ENCODE measurements around the gene CIITA. TPM values are rescaled to one million over a fixed set of nuclear protein-coding genes. Genes with fewer than 3 reads are reported as not detected.

CIITA gene
- total and polyA plus RNA-seq, 12 donors, result 1.3 to 48.1 (median 17.5) TPM

- Histone ChIP-seq H3K36me3 (replicated peaks in 1 of 2) (no peaks in the 10 kb centered on the region), H3K27ac (no peak overlapping the region), H3K27me3 (no peaks in the 10 kb centered on the region), H3K4me3 (no peak overlapping the region), H3K4me1 (replicated peaks in 1 of 2) (peaks cover 9 to 10% of the 10 kb centered on the region in 2 donors), H3K9me3 (replicated peaks in 1 of 3) (no peaks in the 10 kb centered on the region)
- intact Hi-C loops (cut with DNase I), result loop anchor here in 1 of 2 donors (10.0 kb wide), 1 partner anchor 76 kb away; no protein-coding TSS in a partner anchor
- peak in 2 of 7 donors; percentile 26 to 31 for DNase-seq
- 60 to 68% (median 62%) methylated on average over 6 of the region's 6 CpGs for WGBS, 4 donors
- no peak for TF ChIP-seq CTCF (IDR thresholded peaks at IDR 0.05)
- no peak for TF ChIP-seq POLR2A (IDR thresholded peaks at IDR 0.05)
Measured at GRCh38 chr16:10839279-10839666, 37.7 kb upstream of the CIITA start.

GRCh38 chr16:10840703-10841102, 36.3 kb upstream of the CIITA start:
- no peak for DNase-seq
- no peak overlapping the region for H3K4me3 ChIP-seq
- H3K4me1 ChIP-seq (replicated peaks in 1 of 2), result peaks cover 9 to 10% of the 10 kb centered on the region in 2 donors
- TF ChIP-seq CTCF (IDR thresholded peaks at IDR 0.05) (no peak), POLR2A (IDR thresholded peaks at IDR 0.05) (no peak)
- H3K9me3 ChIP-seq (replicated peaks in 1 of 3), result no peaks in the 10 kb centered on the region
- intact Hi-C loops (cut with DNase I), result no loop called here
- H3K27me3 ChIP-seq, result no peaks in the 10 kb centered on the region
- no peaks in the 10 kb centered on the region for H3K36me3 ChIP-seq (replicated peaks in 1 of 2)
- no peak overlapping the region for H3K27ac ChIP-seq
- 61 to 82% (median 77%) methylated on average over 16 of the region's 16 CpGs for WGBS, 4 donors

DNA sequence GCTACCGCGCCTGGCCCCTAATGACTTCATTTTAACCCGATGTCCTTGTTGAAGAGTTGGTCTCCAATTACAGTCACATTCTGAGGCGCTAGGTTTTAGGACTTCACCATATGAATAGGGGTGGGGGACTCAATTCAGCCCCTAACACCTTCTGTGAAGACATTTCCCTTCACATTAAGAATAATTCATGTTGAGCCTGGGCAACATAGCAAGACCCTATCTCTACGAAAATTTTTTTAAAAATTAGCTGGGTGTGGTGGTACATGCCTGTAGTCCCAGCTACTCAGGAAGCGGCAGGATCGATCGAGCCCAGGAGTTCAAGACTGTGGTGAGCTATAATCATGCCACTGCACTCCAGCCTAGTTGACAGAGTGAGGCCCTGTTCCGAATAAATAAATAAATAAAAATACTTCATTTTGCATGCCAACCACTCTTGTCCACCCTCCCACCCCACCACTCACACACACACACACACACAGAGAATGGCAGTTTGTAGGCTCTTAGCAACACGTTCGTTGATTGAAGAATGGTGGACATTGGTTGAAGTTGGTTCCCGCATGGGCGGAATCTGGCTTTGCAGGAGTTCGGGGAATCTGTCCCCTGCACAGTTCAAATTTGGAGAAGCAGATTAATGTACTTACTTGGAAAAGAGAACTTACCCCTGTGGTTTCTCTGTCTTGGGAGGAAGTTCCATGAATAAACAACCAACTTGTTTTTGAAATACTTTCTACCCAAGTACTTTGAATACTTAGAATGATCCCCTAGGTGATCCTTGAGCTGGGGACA, 30.6 kb upstream of the CIITA start:
- H3K4me1 ChIP-seq (replicated peaks in 1 of 2), result peaks cover 9 to 18% of the 10 kb centered on the region in 2 donors
- no peaks in the 10 kb centered on the region for H3K9me3 ChIP-seq (replicated peaks in 1 of 3)
- no peak overlapping the region for H3K4me3 ChIP-seq
- WGBS, 4 donors, result 81 to 87% (median 82%) methylated on average over 11 to 14 of the region's 14 CpGs
- TF ChIP-seq POLR2A (IDR thresholded peaks at IDR 0.05) (no peak), CTCF (IDR thresholded peaks at IDR 0.05) (no peak)
- peak overlapping the region in 2 of 5 donors; percentile 3 to 83 for H3K27ac ChIP-seq
- intact Hi-C loops (cut with DNase I), result no loop called here
- no peaks in the 10 kb centered on the region for H3K36me3 ChIP-seq (replicated peaks in 1 of 2)
- DNase-seq, result no peak
- H3K27me3 ChIP-seq, result no peaks in the 10 kb centered on the region

DNA sequence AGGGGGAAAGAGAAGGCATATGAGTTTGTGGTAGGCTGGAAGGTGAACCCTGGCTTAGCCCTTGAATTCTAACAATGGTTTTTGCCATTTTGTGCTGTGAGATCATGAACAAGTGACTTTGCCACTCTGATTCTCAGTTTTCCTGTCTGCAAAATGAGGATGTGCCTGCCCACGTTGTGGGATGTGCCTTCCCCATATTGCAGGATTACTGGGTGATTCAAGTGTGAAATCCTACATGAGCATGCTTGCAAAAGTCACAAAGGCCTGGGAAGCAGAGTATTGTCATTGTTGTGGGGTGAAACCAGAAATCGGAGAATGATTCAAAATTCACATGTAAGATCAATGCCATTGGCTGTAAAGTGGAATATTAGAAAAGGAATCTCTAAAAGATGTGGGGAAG, 29.8 kb upstream of the CIITA start:
- peak overlapping the region in 2 of 5 donors; percentile 3 to 83 for H3K27ac ChIP-seq
- TF ChIP-seq POLR2A (IDR thresholded peaks at IDR 0.05) (no peak), CTCF (IDR thresholded peaks at IDR 0.05) (no peak)
- WGBS, 4 donors, result 46 to 52% (median 52%) methylated on average over 2 of the region's 2 CpGs
- H3K27me3 ChIP-seq, result no peaks in the 10 kb centered on the region
- H3K4me1 ChIP-seq (replicated peaks in 1 of 2), result peaks cover 9 to 23% of the 10 kb centered on the region in 2 donors
- H3K36me3 ChIP-seq (replicated peaks in 1 of 2), result no peaks in the 10 kb centered on the region
- H3K4me3 ChIP-seq, result no peak overlapping the region
- intact Hi-C loops (cut with DNase I), result no loop called here
- peak in 1 of 7 donors; percentile 6 for DNase-seq
- H3K9me3 ChIP-seq (replicated peaks in 1 of 3), result no peaks in the 10 kb centered on the region

Measured in adrenal gland (tissue), 12 donors.